Loucy (cell line): ENCODE data around the gene EEF1A2.

Experiments
- CTCF ChIP-seq: fragments of 200-600 bp; sonication (generic); conservative IDR thresholded peaks from 2 replicates; pipeline ENCODE4 v1.5.1; 2014; ENCODE audit warnings: mild to moderate bottlenecking, antibody characterized with exemption, low read length
- EZH2phosphoT487 ChIP-seq: fragments of 200-600 bp; IDR thresholded peaks from 2 replicates; pipeline ENCODE4 v1.6.1; 2018; ENCODE audit warnings: antibody characterized with exemption, mild to moderate bottlenecking, moderate library complexity, borderline replicate concordance

GRCh38 chr20:63533388-63533787 is 34.5 kb upstream of the EEF1A2 start:
- TF ChIP-seq CTCF (no peak), EZH2phosphoT487 (no peak)
